Gastroesophageal sphincter (tissue), 3 donors: ENCODE results near the gene LTBP2.

Experiments used
- POLR2A ChIP-seq, 2 donors: fragments of 450-650 bp; IDR thresholded peaks; one replicate each; pipeline ENCODE4 v1.6.1; 2017; ENCODE audit warnings: antibody characterized with exemption in 2 of 2, mild to moderate bottlenecking in 2 of 2, moderate library complexity in 1 of 2
- POLR2AphosphoS5 ChIP-seq: sonication (generic); formaldehyde crosslinking; IDR thresholded peaks from one replicate; pipeline ENCODE4 v1.6.1; 2017; ENCODE audit warnings: antibody characterized with exemption
- TF ChIP-seq, protein P1 (sequence below), 4 experiments: fragments of 200-600 bp in 2 of 4; fragments of 450-650 bp in 2 of 4; sonication (generic) in 1 of 4; IDR thresholded peaks; one replicate each; pipeline ENCODE4 v1.5.1; 2017 to 2019; ENCODE audit warnings: antibody characterized with exemption in 4 of 4, mild to moderate bottlenecking in 2 of 4, moderate library complexity in 2 of 4

GRCh38 chr14:74586681-74587362, 25.2 kb downstream of the LTBP2 start:
- TF ChIP-seq POLR2A (IDR thresholded peaks at IDR 0.05) (no peak), POLR2AphosphoS5 (no peak)
- TF ChIP-seq, protein P1, sequence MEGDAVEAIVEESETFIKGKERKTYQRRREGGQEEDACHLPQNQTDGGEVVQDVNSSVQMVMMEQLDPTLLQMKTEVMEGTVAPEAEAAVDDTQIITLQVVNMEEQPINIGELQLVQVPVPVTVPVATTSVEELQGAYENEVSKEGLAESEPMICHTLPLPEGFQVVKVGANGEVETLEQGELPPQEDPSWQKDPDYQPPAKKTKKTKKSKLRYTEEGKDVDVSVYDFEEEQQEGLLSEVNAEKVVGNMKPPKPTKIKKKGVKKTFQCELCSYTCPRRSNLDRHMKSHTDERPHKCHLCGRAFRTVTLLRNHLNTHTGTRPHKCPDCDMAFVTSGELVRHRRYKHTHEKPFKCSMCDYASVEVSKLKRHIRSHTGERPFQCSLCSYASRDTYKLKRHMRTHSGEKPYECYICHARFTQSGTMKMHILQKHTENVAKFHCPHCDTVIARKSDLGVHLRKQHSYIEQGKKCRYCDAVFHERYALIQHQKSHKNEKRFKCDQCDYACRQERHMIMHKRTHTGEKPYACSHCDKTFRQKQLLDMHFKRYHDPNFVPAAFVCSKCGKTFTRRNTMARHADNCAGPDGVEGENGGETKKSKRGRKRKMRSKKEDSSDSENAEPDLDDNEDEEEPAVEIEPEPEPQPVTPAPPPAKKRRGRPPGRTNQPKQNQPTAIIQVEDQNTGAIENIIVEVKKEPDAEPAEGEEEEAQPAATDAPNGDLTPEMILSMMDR (IDR thresholded peaks at IDR 0.05): no peak
